IMR-90 (cell line): ENCODE results near the gene GALNT17. TPM values are rescaled to one million over a fixed set of nuclear protein-coding genes. Genes with fewer than 3 reads are reported as not detected.

Source experiments
- ATAC-seq: fragments of 200-7000 bp; cut with Tn5 transposase; 2 replicates; pipeline ENCODE4 v1.9.1; 2020; ENCODE audit warnings: low read depth, mild to moderate bottlenecking, moderate library complexity
- BruUV-seq: library from RNA; stranded (reverse); fragments of 400-500 nt; replicated peaks from 2 replicates; lab custom pipeline; 2021; lab: Mats Ljungman, UMichigan
- CTCF ChIA-PET: fragments of 300-600 bp; formaldehyde crosslinking; extraction: SDS; loops from one replicate; lab custom pipeline; 2021; ENCODE audit warnings: antibody characterized with exemption; lab: Yijun Ruan, JAX
- POLR2A ChIA-PET: fragments of 300-600 bp; sonication (Branson Sonifier 250); formaldehyde crosslinking; loops from one replicate; lab custom pipeline; 2022; ENCODE audit warnings: antibody characterized with exemption; ENCODE audit not compliant: unreplicated experiment; lab: Charles Lee
- DNase-seq: peaks from one replicate; pipeline ENCODE4 v3.0.0; 2013
- H2AFZ ChIP-seq: replicated peaks from 2 replicates; pipeline ENCODE3; 2013; ENCODE audit warnings: low read length, mild to moderate bottlenecking; ENCODE audit not compliant: poor library complexity
- H2AK5ac ChIP-seq: 2 replicates; pipeline ENCODE4 v1.6.1; 2013; ENCODE audit warnings: low read depth, low read length, inconsistent platforms
- H2AK9ac ChIP-seq: replicated peaks from 2 replicates; pipeline ENCODE3; 2013; ENCODE audit warnings: mild to moderate bottlenecking, low read depth, low read length, moderate library complexity; ENCODE audit not compliant: poor library complexity
- H2BK120ac ChIP-seq: 2 replicates; pipeline ENCODE4 v1.6.1; 2013; ENCODE audit warnings: low read depth, low read length, inconsistent platforms
- H2BK15ac ChIP-seq: 3 replicates; pipeline ENCODE4 v1.6.1; 2013; ENCODE audit warnings: low read depth, low read length, inconsistent platforms
- H2BK20ac ChIP-seq: 2 replicates; pipeline ENCODE4 v1.6.1; 2013; ENCODE audit warnings: low read depth, mild to moderate bottlenecking, inconsistent platforms, low read length, moderate library complexity
- H2BK5ac ChIP-seq: 2 replicates; pipeline ENCODE4 v1.6.1; 2013; ENCODE audit warnings: mild to moderate bottlenecking, low read depth, low read length, inconsistent platforms; ENCODE audit not compliant: poor library complexity, severe bottlenecking
- H3K14ac ChIP-seq: replicated peaks from 2 replicates; pipeline ENCODE4 v1.6.1; 2013; ENCODE audit warnings: low read depth, low read length, inconsistent platforms
- H3K18ac ChIP-seq: 2 replicates; pipeline ENCODE4 v1.6.1; 2013; ENCODE audit warnings: low read depth, low read length, control low read depth
- H3K23ac ChIP-seq: 2 replicates; pipeline ENCODE4 v1.6.1; 2013; ENCODE audit warnings: low read depth, low read length, inconsistent platforms
- H3K27ac ChIP-seq: 2 replicates; pipeline ENCODE4 v1.5.1; 2013; ENCODE audit warnings: mild to moderate bottlenecking, control low read depth, low read length; ENCODE audit not compliant: insufficient read depth
- H3K27me3 ChIP-seq: 2 replicates; pipeline ENCODE4 v1.6.1; 2013; ENCODE audit warnings: low read length; ENCODE audit not compliant: control insufficient read depth, insufficient read depth
- H3K36me3 ChIP-seq: 2 replicates; pipeline ENCODE4 v1.6.1; 2013; ENCODE audit warnings: low read length, mixed read lengths; ENCODE audit not compliant: control insufficient read depth, insufficient read depth
- H3K4ac ChIP-seq: 2 replicates; pipeline ENCODE4 v1.6.1; 2013; ENCODE audit warnings: low read depth, low read length, inconsistent platforms
- H3K4me1 ChIP-seq: 2 replicates; pipeline ENCODE4 v1.6.1; 2013; ENCODE audit warnings: low read length, mixed read lengths; ENCODE audit not compliant: control insufficient read depth, insufficient read depth
- H3K4me2 ChIP-seq: 2 replicates; pipeline ENCODE4 v1.6.1; 2013; ENCODE audit warnings: low read depth, mild to moderate bottlenecking, control low read depth, low read length, moderate library complexity
- H3K4me3 ChIP-seq: 2 replicates; pipeline ENCODE4 v1.5.1; 2013; ENCODE audit warnings: low read depth, mild to moderate bottlenecking, control low read depth, low read length, moderate library complexity; ENCODE audit not compliant: insufficient read depth
- H3K56ac ChIP-seq: 2 replicates; pipeline ENCODE4 v1.6.1; 2013; ENCODE audit warnings: low read length, inconsistent platforms; ENCODE audit not compliant: insufficient read depth; ENCODE audit errors: extremely low read depth
- H3K79me1 ChIP-seq, 2 experiments: 2 replicates each; pipeline ENCODE4 v1.6.1; 2013; ENCODE audit warnings: low read length in 2 of 2, inconsistent platforms in 1 of 2, low read depth in 1 of 2
- H3K9ac ChIP-seq: 2 replicates; pipeline ENCODE4 v1.6.1; 2013; ENCODE audit warnings: low read depth, low read length, control low read depth
- H3K9me1 ChIP-seq: 2 replicates; pipeline ENCODE4 v1.6.1; 2013; ENCODE audit warnings: low read length, inconsistent platforms; ENCODE audit not compliant: insufficient read depth
- H3K9me3 ChIP-seq: 2 replicates; pipeline ENCODE4 v1.6.1; 2013; ENCODE audit warnings: low read length; ENCODE audit not compliant: control insufficient read depth, insufficient read depth
- H4K20me1 ChIP-seq: 2 replicates; pipeline ENCODE4 v1.6.1; 2013; ENCODE audit warnings: low read length, inconsistent platforms; ENCODE audit not compliant: insufficient read depth
- H4K5ac ChIP-seq: 2 replicates; pipeline ENCODE4 v1.6.1; 2013; ENCODE audit warnings: mild to moderate bottlenecking, low read depth, low read length, control low read depth
- H4K8ac ChIP-seq, 2 experiments: 2 replicates each; pipeline ENCODE4 v1.6.1; 2013; ENCODE audit warnings: low read depth in 2 of 2, low read length in 2 of 2, control low read depth in 1 of 2, inconsistent platforms in 1 of 2
- H4K91ac ChIP-seq: 2 replicates; pipeline ENCODE4 v1.6.1; 2013; ENCODE audit warnings: low read depth, low read length, inconsistent platforms; ENCODE audit not compliant: insufficient read depth
- BHLHE40 ChIP-seq: fragments of 150-350 bp; IDR thresholded peaks from 2 replicates; pipeline ENCODE4 v1.6.1; 2016; ENCODE audit warnings: mild to moderate bottlenecking, low read depth, low read length
- CEBPB ChIP-seq: IDR thresholded peaks from 2 replicates; pipeline ENCODE4 v1.6.1; 2012; ENCODE audit warnings: low read depth, low read length, improper control_type of control experiment
- CHD1 ChIP-seq: IDR thresholded peaks from 2 replicates; pipeline ENCODE4 v1.6.1; 2012; ENCODE audit warnings: low read depth, low read length, improper control_type of control experiment
- CTCF ChIP-seq: conservative IDR thresholded peaks from 2 replicates; pipeline ENCODE4 v1.5.1; 2012; ENCODE audit warnings: mild to moderate bottlenecking, low read depth, low read length, improper control_type of control experiment
- ELK1 ChIP-seq: fragments of 150-350 bp; IDR thresholded peaks from 2 replicates; pipeline ENCODE4 v1.6.1; 2016; ENCODE audit warnings: low read depth, mild to moderate bottlenecking, low read length, moderate library complexity, borderline replicate concordance
- FOS ChIP-seq: fragments of 150-350 bp; IDR thresholded peaks from 2 replicates; pipeline ENCODE4 v1.6.1; 2016; ENCODE audit warnings: low read depth, low read length
- MAFK ChIP-seq: IDR thresholded peaks from 2 replicates; pipeline ENCODE4 v1.6.1; 2012; ENCODE audit warnings: low read depth, low read length, improper control_type of control experiment
- MAZ ChIP-seq: IDR thresholded peaks from 2 replicates; pipeline ENCODE4 v1.6.1; 2012; ENCODE audit warnings: low read depth, mild to moderate bottlenecking, low read length, improper control_type of control experiment, moderate library complexity, borderline replicate concordance
- MXI1 ChIP-seq: IDR thresholded peaks from 2 replicates; pipeline ENCODE4 v1.6.1; 2012; ENCODE audit warnings: low read depth, mild to moderate bottlenecking, low read length, moderate library complexity, borderline replicate concordance
- NFE2L2 ChIP-seq: fragments of 150-350 bp; IDR thresholded peaks from 2 replicates; pipeline ENCODE4 v1.6.1; 2016; ENCODE audit warnings: low read depth, mild to moderate bottlenecking, low read length
- POLR2A ChIP-seq: IDR thresholded peaks from 2 replicates; pipeline ENCODE4 v1.6.1; 2012; ENCODE audit warnings: mild to moderate bottlenecking, low read depth, low read length
- RAD21 ChIP-seq: IDR thresholded peaks from 2 replicates; pipeline ENCODE4 v1.6.1; 2012; ENCODE audit warnings: low read length, improper control_type of control experiment
- RCOR1 ChIP-seq: IDR thresholded peaks from 2 replicates; pipeline ENCODE4 v1.6.1; 2012; ENCODE audit warnings: mild to moderate bottlenecking, low read length, improper control_type of control experiment; ENCODE audit not compliant: insufficient replicate concordance
- RFX5 ChIP-seq: IDR thresholded peaks from 2 replicates; pipeline ENCODE4 v1.8.0; 2012; ENCODE audit warnings: low read depth, mild to moderate bottlenecking, low read length, moderate library complexity
- SMC3 ChIP-seq: fragments of 150-350 bp; IDR thresholded peaks from 2 replicates; pipeline ENCODE4 v1.6.1; 2016; ENCODE audit warnings: low read depth, mild to moderate bottlenecking, antibody characterized with exemption, low read length, moderate library complexity
- USF2 ChIP-seq: fragments of 150-350 bp; IDR thresholded peaks from 2 replicates; pipeline ENCODE4 v1.6.1; 2017; ENCODE audit warnings: mild to moderate bottlenecking, antibody characterized with exemption, low read length, low read depth
- WGBS, 2 experiments: methylation state at CpG; one replicate each; pipeline versions ENCODE4 v1.1.5 to v1.1.7; 2013; ENCODE audit warnings: missing lambda C conversion rate in 2 of 2; ENCODE audit not compliant: insufficient read length in 1 of 2; ENCODE audit errors: extremely low coverage in 2 of 2; 5-methylcytosine and 5-hydroxymethylcytosine counted together
- dilution Hi-C: fragments of 300-500 bp; cut with HindIII; formaldehyde crosslinking; loops from one replicate; pipeline ENCODE4 v1.14.3; 2018; ENCODE audit warnings: low sequenced_read_pairs; ENCODE audit not compliant: unreplicated experiment
- in situ Hi-C: fragments of 300-500 bp; cut with MboI; formaldehyde crosslinking; loops from 3 replicates; pipeline ENCODE4 v1.14.3; 2019; ENCODE audit warnings: low sequenced_read_pairs, inconsistent platforms, mixed read lengths
- intact Hi-C: fragments of 100-400 bp; cut with micrococcal nuclease; formaldehyde crosslinking; loops from 2 replicates; pipeline ENCODE4 v1.10.0; 2022
- polyA plus RNA-seq, 3 experiments: library from polyadenylated mRNA; depleted of rRNA; stranded (reverse); fragments of >200 nt; gene quantifications; 2 replicates each; pipeline ENCODE4 v1.2.3, GENCODE V29; 2012; ENCODE audit warnings: low replicate concordance in 1 of 3
- total RNA-seq: library from RNA; depleted of rRNA; stranded (reverse); fragments of >200 nt; gene quantifications from 2 replicates; pipeline ENCODE4 v1.2.3, GENCODE V29; 2012

Gene GALNT17
- total and polyA plus RNA-seq, 2 of the 4 experiments (the other 2 are of a cell fraction): not detected

- dilution Hi-C loops: no loop called here
- BruUV-seq: no TSS peak
Measured at GRCh38 chr7:71184609-71185008, 52.7 kb downstream of the GALNT17 start.

More at GRCh38 chr7:71184609-71185008, 52.7 kb downstream of the GALNT17 start:
- no peak overlapping the region for H4K8ac ChIP-seq
- TF ChIP-seq RCOR1 (no peak), CHD1 (no peak), POLR2A (no peak), SMC3 (no peak), FOS (no peak), BHLHE40 (no peak), NFE2L2 (no peak), MAFK (no peak), RFX5 (no peak), CTCF (no peak), MAZ (no peak), USF2 (no peak), MXI1 (no peak), ELK1 (no peak), RAD21 (no peak), CEBPB (no peak)
- H3K23ac ChIP-seq: no peak overlapping the region
- DNase-seq (no peak), ATAC-seq (no peak)
- H3K4me2 ChIP-seq: no peak overlapping the region
- H3K9ac ChIP-seq: no peak overlapping the region
- no peak overlapping the region for H2BK5ac ChIP-seq
- no peak overlapping the region for H3K14ac ChIP-seq
- no peak overlapping the region for H2AK5ac ChIP-seq
- POLR2A ChIA-PET: no interaction called here
- H3K4me1 ChIP-seq: no peaks in the 10 kb centered on the region
- H3K18ac ChIP-seq: no peak overlapping the region
- no peak overlapping the region for H4K91ac ChIP-seq
- no peak overlapping the region for H2AFZ ChIP-seq
- intact Hi-C loops (no loop called here), in situ Hi-C loops (no loop called here)
- H3K4me3 ChIP-seq: no peak overlapping the region
- H2AK9ac ChIP-seq: no peak overlapping the region
- H3K27ac ChIP-seq: no peak overlapping the region
- H3K79me1 ChIP-seq: no peaks in the 10 kb centered on the region
- H2BK15ac ChIP-seq: no peak overlapping the region
- peaks cover 16% of the 10 kb centered on the region for H3K9me3 ChIP-seq
- no peaks in the 10 kb centered on the region for H3K9me1 ChIP-seq
- H2BK120ac ChIP-seq: no peak overlapping the region
- H4K20me1 ChIP-seq: no peaks in the 10 kb centered on the region
- no peak overlapping the region for H3K4ac ChIP-seq
- no peak overlapping the region for H4K5ac ChIP-seq
- no CpG with 5 or more reads among the region's 1 CpG for WGBS, 2 experiments
- CTCF ChIA-PET: no interaction called here
- no peak overlapping the region for H2BK20ac ChIP-seq
- no peaks in the 10 kb centered on the region for H3K36me3 ChIP-seq
- H3K56ac ChIP-seq: no peak overlapping the region
- no peaks in the 10 kb centered on the region for H3K27me3 ChIP-seq
